ENCODE measurements around the gene UBLCP1.
"Not testable (repeated sequence)": the region's sequence is repeated elsewhere in the genome, so short reads cannot be mapped to it uniquely, and the experiment has no call there.

Gene UBLCP1

GRCh38 chr5:159235871-159236520, 27.1 kb upstream of the UBLCP1 start:
- not testable (repeated sequence) for H3K9me3 Mint-ChIP-seq, H3K36me3 Mint-ChIP-seq, H3K4me1 Mint-ChIP-seq, H3K27me3 Mint-ChIP-seq, H3K27ac Mint-ChIP-seq, DNase-seq, H3K4me3 Mint-ChIP-seq
- CTCF ChIA-PET = interaction anchor here (1.1 kb wide), 1 partner anchor 79 kb away, joined by 3 read pairs; no protein-coding TSS in a partner anchor

- Mint-ChIP-seq H3K27me3 (no peaks in the 10 kb centered on the region), H3K9me3 (no peaks in the 10 kb centered on the region), H3K27ac (no peak overlapping the region), H3K36me3 (no peaks in the 10 kb centered on the region), H3K4me3 (no peak overlapping the region), H3K4me1 (peaks cover 13% of the 10 kb centered on the region)
- no peak for DNase-seq
- CTCF ChIA-PET = no interaction called here
Measured at GRCh38 chr5:159240301-159240870, 22.7 kb upstream of the UBLCP1 start.

- Mint-ChIP-seq H3K4me3 (no peak overlapping the region), H3K9me3 (no peaks in the 10 kb centered on the region), H3K27ac (no peak overlapping the region), H3K36me3 (no peaks in the 10 kb centered on the region), H3K4me1 (peaks cover 13% of the 10 kb centered on the region), H3K27me3 (peaks cover 8% of the 10 kb centered on the region)
- DNase-seq = no peak
- CTCF ChIA-PET = interaction anchor here (1.1 to 1.2 kb wide), 2 partner anchors 35 to 45 kb away, joined by 3 to 4 read pairs; no protein-coding TSS in a partner anchor
Measured at GRCh38 chr5:159241946-159242552, 21.0 kb upstream of the UBLCP1 start.

DNA sequence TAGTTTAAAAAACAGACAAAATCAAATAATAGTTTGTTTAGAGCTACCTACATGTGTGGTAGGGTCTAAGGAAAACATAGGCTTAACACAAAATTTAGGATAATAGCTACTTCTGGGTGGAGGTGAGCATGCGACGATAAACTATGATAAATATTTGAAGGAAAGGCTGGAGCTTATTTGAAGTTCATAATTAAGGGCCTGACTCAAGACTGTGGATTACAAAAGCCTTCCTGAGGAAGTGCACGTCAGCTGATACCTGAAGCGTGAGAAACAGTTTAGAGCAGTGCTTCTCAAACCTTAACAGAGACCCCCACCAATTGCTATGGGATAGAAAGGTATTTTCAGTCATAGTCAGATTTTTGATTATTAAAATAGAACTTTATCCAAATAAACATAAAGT, 20.4 kb upstream of the UBLCP1 start:
- Mint-ChIP-seq H3K9me3 (no peaks in the 10 kb centered on the region), H3K27me3 (peaks cover 11% of the 10 kb centered on the region), H3K4me3 (no peak overlapping the region), H3K27ac (no peak overlapping the region), H3K4me1 (peaks cover 13% of the 10 kb centered on the region), H3K36me3 (no peaks in the 10 kb centered on the region)
- CTCF ChIA-PET = interaction anchor here (1.0 to 1.2 kb wide), 3 partner anchors 36 to 86 kb away, joined by 3 to 4 read pairs (median 3); no protein-coding TSS in a partner anchor
- DNase-seq = no peak

GRCh38 chr5:159243385-159243784, 19.7 kb upstream of the UBLCP1 start:
- Mint-ChIP-seq H3K27ac (no peak overlapping the region), H3K4me3 (no peak overlapping the region), H3K27me3 (peaks cover 11% of the 10 kb centered on the region), H3K4me1 (peaks cover 13% of the 10 kb centered on the region), H3K9me3 (no peaks in the 10 kb centered on the region), H3K36me3 (no peaks in the 10 kb centered on the region)
- CTCF ChIA-PET = interaction anchor here (1.0 to 1.2 kb wide), 3 partner anchors 36 to 86 kb away, joined by 3 to 4 read pairs (median 3); no protein-coding TSS in a partner anchor
- DNase-seq = no peak

- H3K4me1 Mint-ChIP-seq = peaks cover 13% of the 10 kb centered on the region
Measured at GRCh38 chr5:159244163-159244562, 18.9 kb upstream of the UBLCP1 start.

DNA sequence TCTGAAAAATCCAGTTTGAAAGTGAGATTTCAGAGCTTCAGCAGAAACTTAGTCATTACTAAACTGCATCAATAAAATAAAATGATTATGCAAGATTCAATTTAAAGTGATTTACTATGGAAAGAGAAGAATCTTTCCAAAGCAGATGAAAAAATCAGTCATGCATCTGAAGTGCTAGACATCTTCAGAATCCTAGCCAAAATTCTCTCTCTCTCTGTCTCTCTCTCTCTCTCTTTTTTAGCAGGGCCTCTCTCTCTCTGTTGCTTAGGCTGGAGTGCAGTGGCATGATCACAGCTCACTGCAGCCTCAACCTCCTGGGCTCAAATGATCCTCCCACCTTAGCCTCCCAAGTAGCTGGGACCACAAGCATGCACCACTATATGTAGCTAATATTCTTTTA, 18.2 kb upstream of the UBLCP1 start:
- no peak overlapping the region for H3K27ac Mint-ChIP-seq
- CTCF ChIA-PET = no interaction called here
- no peak for DNase-seq
- H3K36me3 Mint-ChIP-seq = no peaks in the 10 kb centered on the region
- peaks cover 13% of the 10 kb centered on the region for H3K4me1 Mint-ChIP-seq
- H3K27me3 Mint-ChIP-seq = peaks cover 11% of the 10 kb centered on the region
- H3K4me3 Mint-ChIP-seq = no peak overlapping the region
- no peaks in the 10 kb centered on the region for H3K9me3 Mint-ChIP-seq

More at GRCh38 chr5:159244163-159244562, 18.9 kb upstream of the UBLCP1 start:
- Mint-ChIP-seq H3K27me3 (peaks cover 11% of the 10 kb centered on the region), H3K36me3 (no peaks in the 10 kb centered on the region), H3K9me3 (no peaks in the 10 kb centered on the region), H3K4me3 (no peak overlapping the region), H3K27ac (no peak overlapping the region)
- CTCF ChIA-PET = no interaction called here
- no peak for DNase-seq

- CTCF ChIA-PET = interaction anchor here (0.6 kb wide), 1 partner anchor 112 kb away, joined by 3 read pairs; no protein-coding TSS in a partner anchor
- Mint-ChIP-seq H3K27me3 (peaks cover 11% of the 10 kb centered on the region), H3K4me3 (no peak overlapping the region), H3K36me3 (no peaks in the 10 kb centered on the region), H3K27ac (no peak overlapping the region), H3K9me3 (no peaks in the 10 kb centered on the region), H3K4me1 (no peaks in the 10 kb centered on the region)
- no peak for DNase-seq
Measured at GRCh38 chr5:159249158-159249557, 13.9 kb upstream of the UBLCP1 start.

DNA sequence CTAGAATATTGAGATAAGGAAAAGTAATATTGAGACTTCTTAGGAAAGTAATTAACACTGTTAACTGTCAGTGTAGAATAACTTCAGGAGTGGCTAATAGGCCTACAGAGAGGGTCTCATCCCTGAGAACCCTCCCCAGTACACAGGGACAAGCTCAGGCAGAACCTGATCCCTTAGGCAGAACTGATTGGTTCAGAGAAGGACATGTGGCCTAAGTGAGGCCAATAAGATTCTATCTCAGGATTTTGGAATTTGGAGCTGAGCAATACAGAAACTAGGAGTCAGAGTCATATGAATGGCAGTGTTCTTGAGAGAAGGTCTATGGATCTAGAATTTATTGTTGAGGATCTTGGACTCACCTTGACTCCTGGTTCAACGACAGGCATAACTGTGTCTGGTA, 10.9 kb upstream of the UBLCP1 start:
- H3K36me3 Mint-ChIP-seq = no peaks in the 10 kb centered on the region
- no peaks in the 10 kb centered on the region for H3K4me1 Mint-ChIP-seq
- H3K4me3 Mint-ChIP-seq = no peak overlapping the region
- CTCF ChIA-PET = interaction anchor here (0.6 to 0.8 kb wide), 2 partner anchors 61 to 65 kb away, joined by 3 read pairs; no protein-coding TSS in a partner anchor
- H3K27me3 Mint-ChIP-seq = peaks cover 3% of the 10 kb centered on the region
- no peak for DNase-seq
- H3K9me3 Mint-ChIP-seq = no peaks in the 10 kb centered on the region
- H3K27ac Mint-ChIP-seq = no peak overlapping the region

GRCh38 chr5:159257007-159257406, 6.1 kb upstream of the UBLCP1 start:
- Mint-ChIP-seq H3K27me3 (peaks cover 5% of the 10 kb centered on the region), H3K9me3 (peaks cover 2% of the 10 kb centered on the region), H3K27ac (no peak overlapping the region), H3K4me1 (peaks cover 12% of the 10 kb centered on the region), H3K36me3 (peaks cover 8% of the 10 kb centered on the region), H3K4me3 (no peak overlapping the region)
- CTCF ChIA-PET = interaction anchor here (0.6 to 0.9 kb wide), 3 partner anchors 10 to 68 kb away, joined by 3 read pairs; no protein-coding TSS in a partner anchor
- DNase-seq = no peak

GRCh38 chr5:159257629-159258283, 5.3 kb upstream of the UBLCP1 start:
- Mint-ChIP-seq H3K36me3 (peaks cover 10% of the 10 kb centered on the region), H3K9me3 (peaks cover 2% of the 10 kb centered on the region), H3K27me3 (peaks cover 5% of the 10 kb centered on the region), H3K27ac (no peak overlapping the region), H3K4me3 (no peak overlapping the region), H3K4me1 (peaks cover 20% of the 10 kb centered on the region)
- CTCF ChIA-PET = interaction anchor here (0.6 to 0.9 kb wide), 3 partner anchors 11 to 101 kb away, joined by 3 to 4 read pairs (median 3); no protein-coding TSS in a partner anchor
- no peak for DNase-seq

DNA sequence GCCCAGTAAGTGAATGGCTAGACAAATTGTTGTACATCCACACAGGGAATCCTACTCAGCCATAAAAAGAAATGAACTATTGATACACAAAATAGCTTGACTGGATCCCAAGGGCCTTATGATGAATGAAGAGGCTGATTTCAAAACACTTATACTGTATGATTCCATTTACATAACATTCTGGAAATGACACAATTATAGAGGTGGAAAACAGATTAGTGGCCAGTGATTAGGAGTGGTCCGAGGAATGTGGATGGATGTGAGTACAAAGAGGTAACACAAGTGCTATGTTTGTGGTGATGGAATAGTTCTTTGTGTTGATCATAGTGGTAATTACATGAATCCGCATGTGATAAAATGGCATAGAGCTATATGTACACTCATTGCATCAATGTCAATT, 4.7 kb upstream of the UBLCP1 start:
- H3K4me1 Mint-ChIP-seq = peaks cover 22% of the 10 kb centered on the region
- H3K4me3 Mint-ChIP-seq = no peak overlapping the region
- H3K27ac Mint-ChIP-seq = no peak overlapping the region
- H3K36me3 Mint-ChIP-seq = peaks cover 12% of the 10 kb centered on the region
- peaks cover 5% of the 10 kb centered on the region for H3K27me3 Mint-ChIP-seq
- DNase-seq = no peak
- CTCF ChIA-PET = interaction anchor here (0.9 kb wide), 1 partner anchor 101 kb away, joined by 4 read pairs; no protein-coding TSS in a partner anchor
- H3K9me3 Mint-ChIP-seq = peaks cover 2% of the 10 kb centered on the region

- Mint-ChIP-seq H3K4me3 (peak overlapping the region; percentile 40), H3K4me1 (peaks cover 35% of the 10 kb centered on the region), H3K36me3 (peaks cover 20% of the 10 kb centered on the region)
- H3K27ac Mint-ChIP-seq, CTCF ChIA-PET, DNase-seq, H3K27me3 Mint-ChIP-seq, H3K9me3 Mint-ChIP-seq: not testable (repeated sequence)
Measured at GRCh38 chr5:159260212-159260611, 2.9 kb upstream of the UBLCP1 start.

- CTCF ChIA-PET = interaction anchor here (2.1 kb wide), 1 partner anchor 106 kb away, joined by 7 read pairs; no protein-coding TSS in a partner anchor
- H3K4me1 Mint-ChIP-seq = peaks cover 35% of the 10 kb centered on the region
- H3K27me3 Mint-ChIP-seq = peaks cover 4% of the 10 kb centered on the region
- DNase-seq = no peak
- H3K36me3 Mint-ChIP-seq = peaks cover 38% of the 10 kb centered on the region
- peaks cover 22% of the 10 kb centered on the region for H3K9me3 Mint-ChIP-seq
- H3K4me3 Mint-ChIP-seq = peak overlapping the region; percentile 95
- H3K27ac Mint-ChIP-seq = peak overlapping the region; percentile 96
Measured at GRCh38 chr5:159262472-159262858, 625 bp upstream of the UBLCP1 start.

All from activated naive CD4-positive, alpha-beta T cell treated with anti-CD3 and anti-CD28 coated beads, Interleukin-2, amount 10 ng/mL, durations not matched to agents 7 days and 5 days (primary cell).